HTR-8/SVneo (cell line): ENCODE results near the gene CLEC9A.
A peak's percentile ranks its signal among the peaks of the same experiment; 100 is the strongest.

ENCODE experiments used
- DNase-seq: peaks from one replicate; pipeline ENCODE4 v3.0.0; 2011; ENCODE audit warnings: low spot score, mixed read lengths; ENCODE audit not compliant: insufficient read length
- FAIRE-seq: peaks from 2 replicates; lab custom pipeline; 2011; peaks lifted over from hg19 to GRCh38; lab: Jason Lieb, UNC

CLEC9A gene

GRCh38 chr12:10101042-10101579 is 70.6 kb downstream of the CLEC9A start:
- DNase-seq (peak; percentile 5), FAIRE-seq (peak; percentile 44)

DNA sequence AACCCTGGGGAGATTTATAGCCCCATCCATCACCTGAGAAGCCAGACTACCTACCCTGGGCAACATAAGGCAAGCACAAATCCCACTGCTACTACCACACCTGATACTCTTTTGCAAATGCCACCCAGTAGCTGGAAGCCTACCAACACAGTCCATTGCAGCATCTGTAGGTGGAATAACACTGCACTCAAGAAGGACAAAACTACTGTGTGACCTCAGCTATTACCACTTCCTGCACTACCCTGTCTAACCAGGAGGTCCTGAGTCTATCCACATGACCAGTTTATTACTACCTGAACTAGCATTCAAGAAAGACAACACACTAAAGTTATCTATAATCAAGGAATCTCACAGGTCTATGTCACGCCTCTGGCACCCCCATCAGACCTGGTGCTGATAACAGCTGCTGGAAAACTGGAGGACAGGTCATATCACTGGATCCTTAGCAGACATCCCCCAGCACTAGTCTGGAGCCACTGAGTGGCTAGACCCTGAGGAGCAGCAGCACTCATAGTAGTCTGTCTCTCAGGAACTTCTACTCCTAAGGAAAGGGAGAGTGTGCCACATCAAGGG is 71.3 kb downstream of the CLEC9A start:
- no peak for FAIRE-seq
- no peak for DNase-seq

DNA sequence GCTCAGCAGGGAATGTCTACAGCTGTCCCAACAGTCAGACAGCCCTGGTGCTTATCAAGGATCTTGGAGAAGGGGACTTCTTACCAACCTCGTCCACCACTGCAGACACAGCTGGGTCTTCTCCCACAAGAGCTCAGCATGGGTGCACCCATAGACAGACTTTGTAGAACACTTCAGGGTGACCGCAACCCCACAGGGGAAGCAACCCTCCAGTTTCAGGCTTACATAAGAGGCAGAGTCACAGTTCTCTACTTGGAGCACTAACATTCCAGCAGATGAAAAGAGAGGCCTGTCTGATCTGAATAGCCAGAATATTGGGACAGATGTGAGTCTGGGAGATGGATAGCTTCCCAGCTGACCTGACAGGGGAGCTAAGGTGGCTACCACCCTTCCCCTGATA is 71.8 kb downstream of the CLEC9A start:
- FAIRE-seq: no peak
- no peak for DNase-seq

DNA sequence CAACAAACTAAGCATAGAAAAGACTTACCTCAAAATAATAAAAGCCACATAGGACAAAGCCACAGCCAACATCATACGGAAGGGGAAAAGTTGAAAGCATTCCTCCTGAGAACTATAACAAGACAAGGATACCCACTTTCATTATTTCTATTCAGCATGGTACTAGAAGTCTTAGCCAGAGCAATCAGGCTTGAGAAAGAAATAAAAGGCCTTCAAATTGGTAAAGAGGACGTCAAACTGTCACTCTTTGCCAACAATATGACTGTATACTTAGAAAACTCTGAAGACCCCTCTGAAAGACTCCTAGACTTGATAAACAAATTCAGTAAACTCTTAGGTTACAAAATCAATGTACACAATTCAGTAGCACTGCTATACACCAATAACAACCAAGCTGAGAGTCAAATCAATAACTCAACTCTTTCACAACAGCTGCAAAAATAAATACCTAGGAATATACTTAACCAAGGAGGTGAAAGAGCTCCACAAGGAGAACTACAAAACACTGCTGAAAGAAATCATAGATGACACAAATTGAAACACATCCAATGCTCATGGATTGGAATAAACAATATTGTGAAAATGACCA is 79.9 kb downstream of the CLEC9A start:
- no peak for FAIRE-seq

GRCh38 chr12:10111451-10111850 is 81.0 kb downstream of the CLEC9A start:
- DNase-seq (no peak), FAIRE-seq (no peak)

More for the DNA sequence above, 79.9 kb downstream of the CLEC9A start:
- no peak for DNase-seq

- no peak for DNase-seq
- FAIRE-seq: no peak
Observed at GRCh38 chr12:10113075-10113474, 82.6 kb downstream of the CLEC9A start.

GRCh38 chr12:10113920-10114319 is 83.4 kb downstream of the CLEC9A start:
- FAIRE-seq (no peak), DNase-seq (no peak)

GRCh38 chr12:10115311-10115710 is 84.8 kb downstream of the CLEC9A start:
- no peak for DNase-seq
- FAIRE-seq: no peak
